GM23338 (cell line): ENCODE measurements around the gene TRPM3. TPM values are rescaled to one million over a fixed set of nuclear protein-coding genes. Genes with fewer than 3 reads are reported as not detected.

Source experiments
- ATAC-seq: fragments of 200-7000 bp; cut with Tn5 transposase; 3 replicates; pipeline ENCODE4 v1.9.1; 2020
- DNase-seq: peaks from one replicate; pipeline ENCODE4 v3.0.0-alpha.2; 2015; ENCODE audit warnings: low spot score
- H2AFZ ChIP-seq: fragments of 200-600 bp; sonication (generic); 2 replicates; pipeline ENCODE4 v1.8.0; 2016; ENCODE audit warnings: antibody characterized with exemption, mild to moderate bottlenecking, moderate library complexity
- H3F3A ChIP-seq: fragments of 200-600 bp; sonication (generic); replicated peaks from 2 replicates; pipeline ENCODE4 v1.8.0; 2017; ENCODE audit warnings: antibody characterized with exemption, mixed run types, low read depth
- H3K27ac ChIP-seq: fragments of 200-600 bp; sonication (generic); 2 replicates; pipeline ENCODE4 v1.6.1; 2016; ENCODE audit warnings: low read depth
- H3K27me3 ChIP-seq: fragments of 200-600 bp; sonication (generic); 2 replicates; pipeline ENCODE4 v1.8.0; 2016; ENCODE audit warnings: mild to moderate bottlenecking, mixed run types, moderate library complexity; ENCODE audit not compliant: insufficient read depth
- H3K36me3 ChIP-seq: fragments of 200-600 bp; sonication (generic); 2 replicates; pipeline ENCODE4 v1.8.0; 2016; ENCODE audit warnings: mild to moderate bottlenecking; ENCODE audit not compliant: insufficient read depth
- H3K4me1 ChIP-seq: fragments of 200-600 bp; sonication (generic); 2 replicates; pipeline ENCODE4 v1.8.0; 2016; ENCODE audit warnings: mild to moderate bottlenecking, moderate library complexity; ENCODE audit not compliant: insufficient read depth
- H3K4me2 ChIP-seq: fragments of 200-600 bp; sonication (generic); 2 replicates; pipeline ENCODE4 v1.7.1; 2017; ENCODE audit warnings: mixed run types
- H3K4me3 ChIP-seq: fragments of 200-600 bp; sonication (generic); 2 replicates; pipeline ENCODE4 v1.6.1; 2016; ENCODE audit warnings: mixed run types
- H3K79me2 ChIP-seq: fragments of 200-600 bp; sonication (generic); replicated peaks from 2 replicates; pipeline ENCODE4 v1.8.0; 2017; ENCODE audit warnings: mild to moderate bottlenecking; ENCODE audit not compliant: insufficient read depth
- H3K9me2 ChIP-seq: fragments of 200-600 bp; sonication (generic); 2 replicates; pipeline ENCODE4 v1.8.0; 2017; ENCODE audit not compliant: insufficient read depth
- H4K20me1 ChIP-seq: fragments of 200-600 bp; sonication (generic); replicated peaks from 2 replicates; pipeline ENCODE4 v1.8.0; 2017; ENCODE audit warnings: mild to moderate bottlenecking; ENCODE audit not compliant: insufficient read depth
- H3K27ac Mint-ChIP-seq: 2 replicates; pipeline ENCODE4 v1.8.0; 2020; ENCODE audit warnings: inconsistent platforms, mild to moderate bottlenecking, moderate library complexity, mixed read lengths
- H3K27me3 Mint-ChIP-seq: 3 replicates; pipeline ENCODE4 v1.8.0; 2022; ENCODE audit warnings: low read depth, mild to moderate bottlenecking, moderate library complexity, mixed read lengths, inconsistent platforms; ENCODE audit not compliant: insufficient read depth, poor library complexity
- H3K36me3 Mint-ChIP-seq: 3 replicates; pipeline ENCODE4 v1.8.0; 2021; ENCODE audit warnings: low read depth, mild to moderate bottlenecking, inconsistent platforms, moderate library complexity, mixed read lengths
- H3K4me1 Mint-ChIP-seq: 3 replicates; pipeline ENCODE4 v1.8.0; 2020; ENCODE audit warnings: mild to moderate bottlenecking, inconsistent platforms, mixed read lengths
- H3K4me3 Mint-ChIP-seq: 3 replicates; pipeline ENCODE4 v1.8.0; 2021; ENCODE audit warnings: moderate library complexity, mild to moderate bottlenecking, inconsistent platforms, mixed read lengths
- H3K9me3 Mint-ChIP-seq: 3 replicates; pipeline ENCODE4 v1.8.0; 2020; ENCODE audit warnings: moderate library complexity, mild to moderate bottlenecking, inconsistent platforms, mixed read lengths
- CREB1 ChIP-seq: fragments of 250-450 bp; sonication (Bioruptor Pico); IDR thresholded peaks from 2 replicates; pipeline ENCODE4 v1.5.0; 2020; ENCODE audit warnings: low read depth, mild to moderate bottlenecking, moderate library complexity
- ETS1 ChIP-seq: IDR thresholded peaks from 2 replicates; pipeline ENCODE4 v1.6.1; 2016; ENCODE audit warnings: antibody characterized with exemption
- EZH2 ChIP-seq: fragments of 200-600 bp; sonication (generic); IDR thresholded peaks from one replicate; pipeline ENCODE4 v1.8.0; 2017; ENCODE audit warnings: antibody characterized with exemption, mild to moderate bottlenecking, low read depth; ENCODE audit not compliant: unreplicated experiment
- EZH2phosphoT487 ChIP-seq: fragments of 200-600 bp; sonication (generic); IDR thresholded peaks from one replicate; pipeline ENCODE4 v1.8.1; 2018; ENCODE audit warnings: antibody characterized with exemption; ENCODE audit not compliant: unreplicated experiment
- NANOG ChIP-seq: IDR thresholded peaks from 2 replicates; pipeline ENCODE4 v1.6.1; 2016; ENCODE audit warnings: antibody characterized with exemption, borderline replicate concordance
- POLR2AphosphoS5 ChIP-seq: IDR thresholded peaks from 2 replicates; pipeline ENCODE4 v1.6.1; 2016; ENCODE audit warnings: antibody characterized with exemption, low read depth
- STAT1 ChIP-seq: IDR thresholded peaks from one replicate; pipeline ENCODE4 v1.6.1; 2016; ENCODE audit warnings: antibody characterized with exemption; ENCODE audit not compliant: unreplicated experiment
- ZNF331 ChIP-seq: fragments of 250-450 bp; sonication (Bioruptor Pico); IDR thresholded peaks from 2 replicates; pipeline ENCODE4 v1.5.0; 2020; ENCODE audit warnings: low read depth, mild to moderate bottlenecking, moderate library complexity
- ZNF462 ChIP-seq: fragments of 250-450 bp; sonication (Bioruptor Pico); IDR thresholded peaks from 2 replicates; pipeline ENCODE4 v1.5.0; 2020; ENCODE audit warnings: mild to moderate bottlenecking, moderate library complexity
- polyA plus RNA-seq: library from polyadenylated mRNA; unstranded; fragments of >200 nt; fragmentation: Nextera tagmentation; extraction: Ambion mirVana; gene quantifications from 2 replicates; pipeline ENCODE4 v1.2.1, GENCODE V29; 2016
- total RNA-seq: library from RNA; depleted of rRNA; stranded (reverse); fragments of >200 nt; shearing (Covaris generic); gene quantifications from 2 replicates; pipeline ENCODE4 v1.2.3, GENCODE V29; 2014

The TRPM3 gene
- total and polyA plus RNA-seq, 2 experiments from 2014 or later: 2.8 to 8.2 TPM

GRCh38 chr9:70887826-70888225 is 233.6 kb downstream of the TRPM3 start:
- Histone ChIP-seq H3K27ac (no peak overlapping the region), H3K4me3 (no peak overlapping the region), H4K20me1 (no peaks in the 10 kb centered on the region), H3K36me3 (no peaks in the 10 kb centered on the region), H3K4me1 (peaks cover 11% of the 10 kb centered on the region; the same call in 1 of the 2 replicates), H3K27me3 (no peaks in the 10 kb centered on the region), H3K4me2 (no peak overlapping the region), H2AFZ (no peak overlapping the region), H3F3A (no peaks in the 10 kb centered on the region), H3K9me2 (peaks cover 6% of the 10 kb centered on the region), H3K79me2 (no peaks in the 10 kb centered on the region)
- peaks cover 24% of the 10 kb centered on the region for H3K4me1 Mint-ChIP-seq
- no peak overlapping the region for H3K4me3 Mint-ChIP-seq
- TF ChIP-seq ZNF331 (CRISPR knock-in tag): no peak
- TF ChIP-seq EZH2: no peak
- no peak for TF ChIP-seq EZH2phosphoT487
- no peak for TF ChIP-seq ETS1
- no peak for TF ChIP-seq ZNF462 (CRISPR knock-in tag)
- no peak for TF ChIP-seq NANOG
- TF ChIP-seq CREB1: no peak
- TF ChIP-seq POLR2AphosphoS5: no peak
- TF ChIP-seq STAT1: no peak
- DNase-seq (no peak), ATAC-seq (no peak)
- H3K27ac Mint-ChIP-seq: no peak overlapping the region
- no peaks in the 10 kb centered on the region for H3K9me3 Mint-ChIP-seq
- no peaks in the 10 kb centered on the region for H3K36me3 Mint-ChIP-seq
- peaks cover 1% of the 10 kb centered on the region for H3K27me3 Mint-ChIP-seq
